ENCODE data around the gene MKX.

MKX gene

DNA sequence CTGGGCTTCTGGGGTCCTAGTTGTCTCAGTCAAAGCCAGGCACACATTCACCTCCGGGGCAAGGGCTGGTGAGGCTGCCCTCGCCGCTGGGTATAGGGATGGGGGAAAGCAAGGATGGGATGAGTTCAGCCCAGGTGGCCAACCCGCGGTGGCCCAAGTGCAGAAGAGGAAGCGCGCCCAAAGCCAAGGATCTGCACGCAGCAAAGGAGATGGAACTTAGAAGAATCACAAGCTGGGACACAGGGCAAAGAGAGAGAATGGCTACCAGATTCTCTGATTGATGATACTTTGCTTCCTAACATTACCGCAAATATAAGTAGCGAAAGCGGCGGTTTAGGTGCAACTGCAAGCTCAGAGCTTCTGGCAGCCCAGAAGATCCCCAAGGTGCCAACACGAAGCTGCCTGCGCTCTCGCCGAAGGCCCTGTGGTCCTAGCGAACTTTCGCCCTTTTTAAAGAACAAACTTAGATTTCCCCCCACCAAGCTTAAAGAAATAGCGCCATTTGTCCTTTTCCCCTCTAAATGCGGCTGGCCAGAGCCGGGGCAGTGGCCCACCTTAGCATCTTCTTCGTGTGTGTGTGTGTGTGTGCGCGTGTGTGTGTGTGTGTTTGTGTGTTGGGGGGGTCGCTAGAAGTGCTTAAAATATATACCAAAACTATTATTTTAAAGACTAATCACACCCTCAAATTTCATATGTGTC, 927 bp upstream of the MKX start:
- Mint-ChIP-seq H3K36me3 (no peaks in the 10 kb centered on the region), H3K27me3 (peaks cover 29% of the 10 kb centered on the region), H3K9me3 (ENCODE audit: low read depth) (no peaks in the 10 kb centered on the region), H3K4me1 (ENCODE audit: low read depth) (peaks cover 30% of the 10 kb centered on the region), H3K27ac (no peak overlapping the region), H3K4me3 (peak overlapping the region; percentile 62)

DNA sequence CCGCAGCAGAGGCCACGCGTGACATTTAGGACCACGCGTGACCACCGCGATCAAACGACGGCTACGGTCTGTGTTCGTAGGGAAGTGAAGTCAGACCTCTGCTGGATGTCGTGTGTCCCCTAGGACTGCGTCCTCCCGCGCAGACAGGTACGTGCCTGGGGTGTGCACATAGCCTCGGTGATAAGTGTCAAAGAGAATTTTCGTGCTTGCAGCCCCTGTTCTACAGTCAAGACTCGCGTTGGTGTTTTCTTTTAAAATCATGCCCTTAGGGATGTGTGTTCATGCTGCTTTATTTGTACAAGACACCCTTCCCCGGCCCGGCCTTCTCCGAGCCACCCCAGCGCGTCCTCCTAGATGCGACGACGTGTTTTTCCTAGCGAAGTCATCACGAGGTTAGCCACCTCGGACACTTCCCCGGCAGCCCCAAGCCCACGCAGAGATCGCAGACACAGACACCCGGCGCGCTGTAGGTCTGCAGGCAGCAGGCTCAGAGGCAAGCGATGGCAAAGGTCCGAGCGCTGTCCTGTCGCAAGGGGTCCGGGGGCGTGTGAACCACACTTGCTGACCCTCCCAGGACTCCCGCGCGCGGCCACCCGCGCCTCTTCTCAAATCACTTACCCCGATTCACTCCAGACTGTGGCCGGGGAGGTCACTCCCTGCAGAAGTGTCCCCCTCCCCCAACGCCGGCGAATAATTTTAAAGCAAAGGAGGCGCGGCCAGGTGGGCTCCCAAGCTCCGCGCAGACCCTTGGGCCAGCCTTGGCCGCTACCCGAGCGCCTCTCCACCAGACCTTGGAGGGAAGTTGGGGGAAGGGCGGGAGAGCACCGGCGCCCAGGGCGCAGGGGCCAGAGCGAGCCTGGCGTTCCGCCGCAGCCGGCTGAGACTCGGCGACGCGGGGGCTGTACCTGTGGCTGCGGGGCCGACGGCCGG, 552 bp downstream of the MKX start:
- no peaks in the 10 kb centered on the region for H3K36me3 Mint-ChIP-seq
- H3K27ac Mint-ChIP-seq: peak overlapping the region; percentile 61
- H3K27me3 Mint-ChIP-seq: peaks cover 34% of the 10 kb centered on the region
- peaks cover 31% of the 10 kb centered on the region for H3K4me1 Mint-ChIP-seq (ENCODE audit: low read depth)
- no peaks in the 10 kb centered on the region for H3K9me3 Mint-ChIP-seq (ENCODE audit: low read depth)
- H3K4me3 Mint-ChIP-seq: peak overlapping the region; percentile 85

DNA sequence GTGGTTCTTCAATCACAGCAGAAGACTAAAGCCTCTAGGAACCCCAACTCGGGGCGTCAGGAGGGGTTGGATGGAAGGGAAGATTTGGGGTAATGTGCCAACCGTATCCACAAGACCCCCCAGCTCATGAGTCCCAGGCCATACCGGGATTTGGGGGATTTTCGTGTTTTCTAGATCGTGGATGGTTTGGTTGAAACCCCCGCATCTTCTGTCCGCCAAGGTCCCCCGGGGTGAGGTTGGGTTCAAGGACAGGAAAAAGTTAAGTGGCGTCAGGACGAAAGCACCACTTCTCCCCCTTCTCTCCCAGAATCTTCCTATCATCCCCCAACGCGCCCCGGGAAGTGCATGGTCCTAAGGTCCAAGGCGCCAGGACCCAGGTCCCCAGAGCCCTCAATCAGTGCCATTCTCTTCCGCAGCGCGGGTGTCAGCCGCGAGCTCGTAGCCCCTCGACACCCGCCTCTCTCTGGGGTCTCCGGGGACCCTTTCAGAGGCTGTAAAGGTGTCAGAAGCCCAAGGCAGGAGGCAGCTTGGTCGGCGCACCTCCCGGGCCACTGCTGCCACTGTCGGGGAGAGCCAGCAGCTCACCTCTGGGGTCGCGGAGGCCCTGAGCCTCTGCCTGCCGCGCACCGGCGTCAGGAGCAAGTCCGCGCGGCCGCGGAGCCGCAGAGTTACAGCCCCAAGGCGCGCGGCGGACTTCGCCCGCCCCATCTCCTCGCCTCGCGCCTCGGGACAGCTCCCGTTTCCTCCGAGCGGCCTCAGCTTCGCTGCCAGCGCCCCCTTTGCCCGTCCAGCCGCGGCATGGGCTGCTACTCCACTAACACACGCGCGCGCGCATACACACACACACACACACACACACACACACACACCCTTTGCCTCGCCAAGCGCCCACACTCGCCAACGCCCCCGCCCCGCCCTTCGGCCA, 1.5 kb downstream of the MKX start:
- H3K4me3 Mint-ChIP-seq: peak overlapping the region; percentile 85
- peaks cover 31% of the 10 kb centered on the region for H3K4me1 Mint-ChIP-seq (ENCODE audit: low read depth)
- peak overlapping the region; percentile 76 for H3K27ac Mint-ChIP-seq
- no peaks in the 10 kb centered on the region for H3K36me3 Mint-ChIP-seq
- no peaks in the 10 kb centered on the region for H3K9me3 Mint-ChIP-seq (ENCODE audit: low read depth)
- H3K27me3 Mint-ChIP-seq: peaks cover 35% of the 10 kb centered on the region

DNA sequence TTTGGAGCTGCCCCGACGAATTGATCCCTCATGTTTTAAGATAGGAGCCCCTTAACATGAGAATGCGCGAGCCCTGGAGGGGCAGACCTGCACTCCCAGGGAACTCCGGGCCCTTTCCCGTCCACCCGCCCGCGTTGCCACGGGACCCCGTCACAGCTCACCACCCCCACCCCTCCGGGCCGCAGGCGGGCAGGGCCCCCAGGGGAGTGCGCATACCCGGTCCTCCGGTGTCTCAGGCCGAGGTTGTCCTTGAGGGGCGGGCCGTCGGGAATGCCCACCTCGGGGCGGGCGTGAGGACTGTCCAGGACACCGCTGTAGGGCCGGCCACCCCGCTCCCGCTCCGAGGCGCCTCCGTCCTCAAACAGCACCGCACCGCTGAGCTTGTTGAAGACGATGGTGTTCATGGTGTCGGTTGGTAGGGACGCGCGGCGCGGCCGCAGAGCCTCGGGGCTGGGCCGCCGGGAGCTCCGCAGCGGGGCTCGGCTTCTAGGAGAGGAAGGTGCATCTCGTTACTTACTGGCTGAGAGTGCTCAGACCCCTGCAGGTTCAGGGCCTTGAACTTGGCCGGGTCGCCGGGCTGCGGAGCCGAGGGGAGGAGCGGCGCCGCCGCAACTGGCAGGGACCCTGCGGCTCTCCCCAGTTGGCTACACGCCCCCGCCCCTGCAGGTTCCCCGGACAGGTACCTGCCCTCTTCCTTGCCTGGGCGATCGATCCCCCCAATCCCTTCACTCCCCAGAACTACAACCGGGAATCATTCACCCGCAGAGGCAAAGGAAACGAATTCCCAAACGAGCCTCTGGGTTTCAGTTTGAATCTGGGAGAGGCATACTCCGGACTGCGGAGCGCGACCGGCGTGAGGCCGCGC, 2.4 kb downstream of the MKX start:
- Mint-ChIP-seq H3K4me1 (ENCODE audit: low read depth) (peaks cover 29% of the 10 kb centered on the region), H3K27me3 (peaks cover 32% of the 10 kb centered on the region), H3K27ac (peak overlapping the region; percentile 76), H3K9me3 (ENCODE audit: low read depth) (no peaks in the 10 kb centered on the region), H3K36me3 (no peaks in the 10 kb centered on the region), H3K4me3 (peak overlapping the region; percentile 85)

DNA sequence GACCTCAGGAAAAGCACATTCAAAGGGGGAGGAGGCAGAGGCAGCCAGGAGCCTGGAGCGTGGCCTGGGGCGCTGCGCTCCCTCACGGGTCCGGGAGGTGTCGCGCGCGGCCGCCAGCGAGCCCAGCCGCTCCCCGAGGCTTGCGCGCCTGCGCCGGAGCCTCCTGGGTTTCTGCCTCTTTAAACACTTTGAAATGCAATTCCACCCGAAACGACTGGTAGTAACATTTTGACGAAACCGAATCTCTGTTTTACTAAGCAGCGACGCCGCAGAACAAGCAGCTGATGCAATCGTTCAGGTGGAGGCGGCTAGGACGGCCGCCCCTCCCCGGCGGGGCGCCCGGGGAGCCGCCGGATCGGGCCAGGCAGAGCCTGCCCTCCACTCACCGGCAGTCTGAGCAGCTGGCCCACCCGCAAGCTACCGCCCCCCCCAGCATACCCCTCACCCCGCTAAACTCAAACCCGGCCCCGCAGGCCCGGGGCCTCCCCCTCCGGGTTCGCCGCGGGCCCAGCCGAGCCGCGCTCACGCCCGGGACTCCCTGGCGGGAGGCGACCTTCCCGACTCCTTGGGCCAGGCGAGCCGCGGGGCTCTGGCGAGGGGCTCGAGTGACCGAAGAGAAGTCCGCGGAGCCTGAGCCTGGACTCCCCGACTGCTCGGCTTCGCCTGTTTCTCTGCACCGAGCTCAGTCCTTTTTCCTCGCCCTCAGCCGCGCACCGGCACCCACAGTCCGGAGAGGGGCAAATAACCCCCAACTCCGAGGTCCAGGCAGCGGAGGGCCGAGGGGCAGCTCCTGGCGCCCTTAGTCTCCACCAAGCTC, 3.2 kb downstream of the MKX start:
- Mint-ChIP-seq H3K4me1 (ENCODE audit: low read depth) (peaks cover 29% of the 10 kb centered on the region), H3K4me3 (peak overlapping the region; percentile 85)

DNA sequence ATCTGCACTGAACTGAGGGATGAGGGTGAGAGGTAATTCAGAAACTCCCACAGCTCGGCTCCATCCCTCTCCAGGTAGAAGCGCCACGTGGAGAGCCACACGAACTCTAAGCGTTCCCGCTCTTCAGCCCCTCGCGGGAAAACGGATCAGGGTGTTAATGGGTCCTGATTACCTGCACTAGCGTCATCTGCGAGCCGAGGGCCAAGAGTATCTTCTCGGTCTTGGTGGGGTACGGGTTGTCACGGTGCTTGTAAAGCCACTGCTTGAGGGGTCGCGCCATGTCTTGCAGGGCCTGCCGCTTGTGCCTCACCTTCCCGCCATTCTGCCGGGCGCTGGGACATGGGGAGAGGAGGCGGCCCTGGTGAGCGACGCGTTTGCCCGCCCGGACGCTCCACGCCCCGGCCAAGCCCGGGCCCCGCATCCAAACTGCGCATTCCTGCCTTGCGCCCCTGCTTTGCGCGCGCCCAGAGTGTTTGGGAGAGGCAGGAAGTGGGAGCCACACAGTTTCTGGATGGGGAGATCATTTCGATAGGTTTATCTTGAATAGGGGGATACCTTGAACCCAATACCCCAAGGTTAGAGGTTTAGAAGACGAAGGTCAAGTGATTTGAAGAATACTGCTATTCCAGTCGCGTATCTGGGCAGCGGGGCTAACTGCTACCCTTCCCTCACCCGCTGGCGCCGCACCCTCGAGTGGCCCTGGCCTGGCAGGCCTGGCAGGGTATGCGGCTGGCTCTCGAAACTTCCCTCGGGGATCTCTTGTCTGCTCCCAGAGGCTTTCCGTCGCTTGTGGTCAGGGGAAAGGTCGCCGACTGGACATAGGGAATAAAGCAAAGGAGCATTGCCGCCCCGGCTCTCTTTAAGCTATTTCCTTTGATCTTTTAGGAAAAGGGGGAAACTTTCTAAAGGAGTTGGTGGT, 4.2 kb downstream of the MKX start:
- Mint-ChIP-seq H3K4me3 (peak overlapping the region; percentile 75), H3K4me1 (ENCODE audit: low read depth) (peaks cover 23% of the 10 kb centered on the region), H3K36me3 (no peaks in the 10 kb centered on the region), H3K27ac (no peak overlapping the region), H3K27me3 (peaks cover 28% of the 10 kb centered on the region), H3K9me3 (ENCODE audit: low read depth) (no peaks in the 10 kb centered on the region)

More for the DNA sequence above, 3.2 kb downstream of the MKX start:
- Mint-ChIP-seq H3K9me3 (ENCODE audit: low read depth) (no peaks in the 10 kb centered on the region), H3K36me3 (no peaks in the 10 kb centered on the region), H3K27me3 (peaks cover 32% of the 10 kb centered on the region), H3K27ac (peak overlapping the region; percentile 75)

DNA sequence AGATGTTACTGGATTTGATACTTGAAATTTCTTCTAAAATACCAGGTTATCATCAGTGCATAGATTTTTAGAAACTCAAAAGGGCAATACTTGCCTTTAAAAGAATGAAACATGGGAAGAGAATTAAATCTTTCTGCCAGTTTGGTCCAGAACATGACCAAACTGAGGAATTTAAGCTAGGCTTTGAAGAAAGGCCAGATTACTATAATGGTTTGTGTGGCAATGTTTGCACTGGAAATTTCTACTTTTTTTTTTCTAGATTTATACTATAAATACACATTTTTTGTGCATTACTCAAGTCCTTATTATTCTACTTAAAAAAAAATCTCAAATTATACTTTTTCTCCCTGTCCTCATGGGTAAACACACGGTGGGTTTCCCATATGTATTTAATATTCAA, 9.2 kb downstream of the MKX start:
- Mint-ChIP-seq H3K27me3 (peaks cover 25% of the 10 kb centered on the region), H3K27ac (no peak overlapping the region), H3K9me3 (ENCODE audit: low read depth) (no peaks in the 10 kb centered on the region), H3K36me3 (no peaks in the 10 kb centered on the region), H3K4me3 (no peak overlapping the region), H3K4me1 (ENCODE audit: low read depth) (no peaks in the 10 kb centered on the region)

DNA sequence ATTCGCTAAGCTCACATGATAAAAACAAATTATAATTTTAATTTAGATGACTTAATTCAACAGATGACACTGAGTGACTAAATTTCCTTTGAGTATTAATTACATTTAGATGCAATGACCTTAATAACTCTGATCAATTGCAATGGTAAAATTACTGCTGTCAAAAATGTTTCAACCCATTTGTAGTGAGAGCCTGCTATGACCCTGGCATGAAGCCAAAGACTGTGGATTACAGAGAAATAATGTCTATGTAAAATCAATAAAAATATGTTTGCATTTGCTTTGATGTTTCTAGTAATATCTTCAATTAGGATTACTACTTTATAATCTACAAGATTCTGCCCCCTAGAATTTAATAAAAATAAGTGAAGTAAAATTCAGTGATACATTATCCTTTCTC, 15.6 kb downstream of the MKX start:
- H3K9me3 Mint-ChIP-seq (ENCODE audit: low read depth): no peaks in the 10 kb centered on the region
- H3K27ac Mint-ChIP-seq: no peak overlapping the region

DNA sequence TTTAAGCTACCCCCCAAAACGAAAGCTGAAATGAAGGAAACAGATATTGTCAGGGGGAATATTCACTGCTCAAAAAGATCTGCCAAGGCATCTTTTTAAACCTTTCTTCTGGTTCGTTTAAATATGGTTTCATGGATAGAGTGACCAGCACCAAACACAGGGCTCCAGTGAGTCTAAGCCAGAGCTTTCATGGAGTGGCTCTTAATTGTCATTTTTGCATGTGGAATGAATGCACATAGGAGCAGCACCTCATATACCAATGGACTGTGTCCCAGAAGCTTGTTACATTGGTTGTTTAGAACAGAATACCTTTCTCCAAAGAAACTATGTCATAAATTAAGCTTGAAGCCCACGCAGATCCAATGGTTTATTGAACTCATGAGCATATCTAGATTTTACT, 17.3 kb downstream of the MKX start:
- Mint-ChIP-seq H3K4me1 (ENCODE audit: low read depth) (peaks cover 1% of the 10 kb centered on the region), H3K36me3 (no peaks in the 10 kb centered on the region), H3K9me3 (ENCODE audit: low read depth) (no peaks in the 10 kb centered on the region), H3K27me3 (peaks cover 14% of the 10 kb centered on the region), H3K4me3 (no peak overlapping the region), H3K27ac (no peak overlapping the region)

More for the DNA sequence above, 15.6 kb downstream of the MKX start:
- Mint-ChIP-seq H3K36me3 (no peaks in the 10 kb centered on the region), H3K4me1 (ENCODE audit: low read depth) (no peaks in the 10 kb centered on the region), H3K4me3 (no peak overlapping the region), H3K27me3 (peaks cover 16% of the 10 kb centered on the region)

DNA sequence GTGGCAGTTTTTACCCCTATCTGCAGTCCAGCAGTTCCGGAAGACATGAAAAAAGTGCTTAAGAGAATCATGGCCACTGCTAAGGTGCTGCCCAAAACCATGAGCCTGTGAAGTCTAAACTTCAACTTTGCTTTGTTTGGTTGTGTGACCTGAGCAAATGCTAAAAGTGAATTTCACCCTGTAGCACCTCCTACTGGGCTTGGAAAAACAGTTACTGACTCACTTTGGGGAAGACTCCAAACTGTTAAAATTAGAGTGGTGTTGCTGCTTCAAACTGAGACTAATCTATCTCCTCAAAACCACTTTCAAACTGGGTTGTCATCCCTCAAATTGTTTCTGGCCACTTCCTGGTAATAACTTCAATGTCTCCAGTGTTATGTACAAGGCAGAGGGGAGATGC, 21.3 kb downstream of the MKX start:
- Mint-ChIP-seq H3K36me3 (no peaks in the 10 kb centered on the region), H3K27ac (no peak overlapping the region), H3K4me1 (ENCODE audit: low read depth) (peaks cover 1% of the 10 kb centered on the region), H3K9me3 (ENCODE audit: low read depth) (no peaks in the 10 kb centered on the region), H3K27me3 (peaks cover 18% of the 10 kb centered on the region), H3K4me3 (no peak overlapping the region)

DNA sequence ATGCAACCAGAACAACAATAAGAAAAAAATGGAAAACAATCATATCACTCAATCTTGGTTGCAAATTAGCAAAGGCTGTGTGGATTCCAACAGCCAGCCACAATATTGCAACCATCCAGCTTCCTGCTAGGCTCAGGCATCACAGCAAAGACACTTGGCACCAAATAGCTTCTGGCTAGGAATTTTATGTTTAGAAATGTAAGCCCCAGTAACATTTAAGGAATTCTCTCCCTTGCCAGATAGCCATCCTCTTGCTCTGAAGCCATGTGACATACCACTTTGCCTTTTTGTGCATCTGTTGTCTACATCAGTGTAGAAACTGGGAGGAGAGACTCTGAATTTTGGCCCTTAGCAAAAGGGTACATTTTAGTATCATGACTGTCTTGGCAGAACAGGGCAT, 22.2 kb downstream of the MKX start:
- Mint-ChIP-seq H3K4me3 (no peak overlapping the region), H3K9me3 (ENCODE audit: low read depth) (no peaks in the 10 kb centered on the region), H3K27me3 (peaks cover 17% of the 10 kb centered on the region), H3K27ac (no peak overlapping the region), H3K4me1 (ENCODE audit: low read depth) (peaks cover 1% of the 10 kb centered on the region), H3K36me3 (no peaks in the 10 kb centered on the region)

DNA sequence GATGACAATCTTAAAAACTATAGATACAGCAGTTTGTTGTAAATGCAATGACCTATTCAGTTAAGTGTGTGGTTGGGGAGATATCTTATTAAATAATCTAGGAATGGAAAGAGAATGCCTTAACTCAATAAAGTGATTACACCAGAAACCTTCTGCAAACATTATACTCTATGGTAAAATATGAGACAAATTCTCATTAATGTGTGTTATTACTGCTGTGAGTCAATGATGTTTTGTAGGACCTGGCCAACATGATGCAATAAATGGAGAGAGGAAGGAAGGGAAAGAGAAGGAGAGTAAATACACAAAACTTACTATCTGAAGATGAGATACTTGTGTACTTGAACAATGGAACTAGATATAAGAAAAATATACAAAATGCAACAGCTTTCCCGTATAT, 25.1 kb downstream of the MKX start:
- Mint-ChIP-seq H3K9me3 (ENCODE audit: low read depth) (no peaks in the 10 kb centered on the region), H3K27me3 (peaks cover 17% of the 10 kb centered on the region), H3K4me3 (no peak overlapping the region), H3K27ac (no peak overlapping the region), H3K4me1 (ENCODE audit: low read depth) (peaks cover 1% of the 10 kb centered on the region), H3K36me3 (no peaks in the 10 kb centered on the region)
